ENCODE data around the gene POP7.

POP7 gene

GRCh38 chr7:100726996-100727761 is 21.3 kb downstream of the POP7 start:
- DNase-seq (ENCODE audit: low read depth) = no peak
- H3K4me3 ChIP-seq (ENCODE audit: low read depth, low read length) = no peak overlapping the region
- TF ChIP-seq MYC (IDR thresholded peaks at IDR 0.05; ENCODE audit: low read depth, low read length) = no peak
- TF ChIP-seq MAX (IDR thresholded peaks at IDR 0.05; ENCODE audit: low read depth, low read length) = no peak
- no peak for TF ChIP-seq CTCF (IDR thresholded peaks at IDR 0.05; ENCODE audit: low read depth, low read length)
- no peak for TF ChIP-seq POLR2A (IDR thresholded peaks at IDR 0.05; ENCODE audit: extremely low read depth, insufficient read length)

- H3K4me3 ChIP-seq (ENCODE audit: low read depth, low read length) = no peak overlapping the region
- no peak for TF ChIP-seq POLR2A (IDR thresholded peaks at IDR 0.05; ENCODE audit: extremely low read depth, insufficient read length)
- no peak for TF ChIP-seq CTCF (IDR thresholded peaks at IDR 0.05; ENCODE audit: low read depth, low read length)
- TF ChIP-seq MYC (IDR thresholded peaks at IDR 0.05; ENCODE audit: low read depth, low read length) = no peak
- no peak for TF ChIP-seq MAX (IDR thresholded peaks at IDR 0.05; ENCODE audit: low read depth, low read length)
- no peak for DNase-seq (ENCODE audit: low read depth)
These were observed 22.3 kb downstream of the POP7 start for GRCh38 chr7:100728196-100728595.

GRCh38 chr7:100730136-100730800 is 24.3 kb downstream of the POP7 start:
- DNase-seq (ENCODE audit: low read depth) = no peak
- no peak overlapping the region for H3K4me3 ChIP-seq (ENCODE audit: low read depth, low read length)
- TF ChIP-seq MAX (IDR thresholded peaks at IDR 0.05; ENCODE audit: low read depth, low read length) (no peak), POLR2A (IDR thresholded peaks at IDR 0.05; ENCODE audit: extremely low read depth, insufficient read length) (no peak), CTCF (IDR thresholded peaks at IDR 0.05; ENCODE audit: low read depth, low read length) (no peak), MYC (IDR thresholded peaks at IDR 0.05; ENCODE audit: low read depth, low read length) (no peak)

- no peak overlapping the region for H3K4me3 ChIP-seq (ENCODE audit: low read depth, low read length)
- TF ChIP-seq POLR2A (IDR thresholded peaks at IDR 0.05; ENCODE audit: extremely low read depth, insufficient read length) (no peak), CTCF (IDR thresholded peaks at IDR 0.05; ENCODE audit: low read depth, low read length) (no peak), MYC (IDR thresholded peaks at IDR 0.05; ENCODE audit: low read depth, low read length) (no peak), MAX (IDR thresholded peaks at IDR 0.05; ENCODE audit: low read depth, low read length) (no peak)
- DNase-seq (ENCODE audit: low read depth) = no peak
These were observed 26.2 kb downstream of the POP7 start for GRCh38 chr7:100731937-100732636.

- TF ChIP-seq CTCF (IDR thresholded peaks at IDR 0.05; ENCODE audit: low read depth, low read length) (no peak), MYC (IDR thresholded peaks at IDR 0.05; ENCODE audit: low read depth, low read length) (no peak), POLR2A (IDR thresholded peaks at IDR 0.05; ENCODE audit: extremely low read depth, insufficient read length) (no peak)
- no peak for DNase-seq (ENCODE audit: low read depth)
- H3K4me3 ChIP-seq (ENCODE audit: low read depth, low read length) = no peak overlapping the region
These were observed 29.8 kb downstream of the POP7 start for GRCh38 chr7:100735730-100736129.

Measured in NB4 (cell line).